ENCODE measurements around the gene NRDC.

- no peak for TF ChIP-seq CTCF (IDR thresholded peaks at IDR 0.05)
- no peak for TF ChIP-seq EZH2 (IDR thresholded peaks at IDR 0.05)
- no peak for TF ChIP-seq EZH2phosphoT487 (IDR thresholded peaks at IDR 0.05)
Observed at GRCh38 chr1:51927029-51927428, 48.5 kb upstream of the NRDC start.
